AG09319 (cell line): ENCODE measurements around the gene PI16.
"Not testable (repeated sequence)": the region's sequence is repeated elsewhere in the genome, so short reads cannot be mapped to it uniquely, and the experiment has no call there.

Experiments used
- DNase-seq: peaks from one replicate; pipeline ENCODE4 v3.0.0-alpha.2; 2010; ENCODE audit warnings: low read depth; ENCODE audit errors: extremely low read depth
- CTCF ChIP-seq: IDR thresholded peaks from 2 replicates; pipeline ENCODE4 v1.5.1; 2011; ENCODE audit warnings: low read depth, mild to moderate bottlenecking, inconsistent platforms, low read length, moderate library complexity

PI16 gene

DNA sequence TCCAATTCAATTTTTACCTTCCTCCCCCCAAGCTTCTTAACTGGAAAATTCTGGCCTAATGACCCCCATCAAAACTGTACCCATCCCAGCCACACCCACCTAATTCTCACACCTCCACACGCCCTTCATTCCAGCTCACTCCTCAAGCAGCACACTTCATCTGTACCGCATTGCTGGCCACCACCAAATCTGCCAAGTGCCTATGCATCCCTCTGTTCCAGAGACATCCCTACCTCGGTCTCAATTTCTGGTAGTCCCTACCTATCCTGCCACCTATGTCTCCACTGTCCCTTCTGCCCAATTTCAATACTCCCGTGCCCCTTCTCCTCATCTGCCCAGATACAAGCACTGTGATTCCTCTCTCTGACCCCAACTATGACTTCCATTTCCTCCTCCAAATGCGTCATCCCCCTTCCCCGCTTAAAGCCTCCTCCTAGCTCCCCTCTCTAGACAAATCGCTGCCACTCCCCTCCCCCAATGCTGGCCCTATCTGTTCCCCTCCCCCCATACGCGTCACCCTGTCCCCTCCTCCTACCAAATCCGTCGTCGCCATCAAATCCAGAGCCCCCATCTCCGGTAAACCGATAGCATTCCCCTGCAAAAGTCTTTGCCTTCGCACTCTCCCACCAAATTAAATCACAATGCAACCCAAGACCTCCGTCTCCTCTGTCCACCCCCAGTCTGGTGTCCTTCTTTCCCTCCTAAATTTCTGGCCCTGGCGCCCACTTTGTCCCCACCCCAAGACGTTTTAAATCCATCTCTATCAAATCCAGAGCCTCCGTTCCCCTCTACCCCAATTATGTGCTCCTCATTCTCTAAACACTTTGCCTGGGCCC is 30.3 kb downstream of the PI16 start:
- DNase-seq: peak; percentile 35
- TF ChIP-seq CTCF: no peak

GRCh38 chr6:36985417-36985807 is 30.9 kb downstream of the PI16 start:
- no peak for TF ChIP-seq CTCF
- no peak for DNase-seq

- no peak for TF ChIP-seq CTCF
- DNase-seq: peak; percentile 79
Measured at GRCh38 chr6:36985808-36986703, 31.5 kb downstream of the PI16 start, which contains the start of gene MTCH1. Gene MTCH1 (minus strand): TSS chr6:36986196. CDS start chr6:36986173, 23 bp downstream.

DNA sequence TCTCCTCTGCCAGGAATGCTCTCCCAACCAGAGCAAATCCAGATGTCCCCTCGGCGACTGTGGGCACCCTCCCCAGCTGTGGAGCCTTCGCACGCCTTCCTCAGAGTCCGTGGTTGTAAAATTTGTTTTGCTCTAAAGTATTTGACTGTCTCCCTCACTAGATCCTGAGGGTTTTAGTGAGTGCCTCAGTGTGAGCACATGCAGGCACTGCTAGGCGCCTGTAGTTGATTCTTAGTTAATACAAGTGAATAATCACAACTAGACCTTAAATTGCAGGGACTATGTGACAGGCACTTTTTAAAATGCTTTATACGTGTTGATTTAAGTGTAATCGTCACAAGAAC is 32.1 kb downstream of the PI16 start:
- TF ChIP-seq CTCF: no peak
- DNase-seq: no peak

GRCh38 chr6:36989264-36989663 is 34.7 kb downstream of the PI16 start:
- no peak for TF ChIP-seq CTCF
- DNase-seq: no peak

- DNase-seq: not testable (repeated sequence)
Measured at GRCh38 chr6:36990401-36990800, 35.9 kb downstream of the PI16 start.

DNA sequence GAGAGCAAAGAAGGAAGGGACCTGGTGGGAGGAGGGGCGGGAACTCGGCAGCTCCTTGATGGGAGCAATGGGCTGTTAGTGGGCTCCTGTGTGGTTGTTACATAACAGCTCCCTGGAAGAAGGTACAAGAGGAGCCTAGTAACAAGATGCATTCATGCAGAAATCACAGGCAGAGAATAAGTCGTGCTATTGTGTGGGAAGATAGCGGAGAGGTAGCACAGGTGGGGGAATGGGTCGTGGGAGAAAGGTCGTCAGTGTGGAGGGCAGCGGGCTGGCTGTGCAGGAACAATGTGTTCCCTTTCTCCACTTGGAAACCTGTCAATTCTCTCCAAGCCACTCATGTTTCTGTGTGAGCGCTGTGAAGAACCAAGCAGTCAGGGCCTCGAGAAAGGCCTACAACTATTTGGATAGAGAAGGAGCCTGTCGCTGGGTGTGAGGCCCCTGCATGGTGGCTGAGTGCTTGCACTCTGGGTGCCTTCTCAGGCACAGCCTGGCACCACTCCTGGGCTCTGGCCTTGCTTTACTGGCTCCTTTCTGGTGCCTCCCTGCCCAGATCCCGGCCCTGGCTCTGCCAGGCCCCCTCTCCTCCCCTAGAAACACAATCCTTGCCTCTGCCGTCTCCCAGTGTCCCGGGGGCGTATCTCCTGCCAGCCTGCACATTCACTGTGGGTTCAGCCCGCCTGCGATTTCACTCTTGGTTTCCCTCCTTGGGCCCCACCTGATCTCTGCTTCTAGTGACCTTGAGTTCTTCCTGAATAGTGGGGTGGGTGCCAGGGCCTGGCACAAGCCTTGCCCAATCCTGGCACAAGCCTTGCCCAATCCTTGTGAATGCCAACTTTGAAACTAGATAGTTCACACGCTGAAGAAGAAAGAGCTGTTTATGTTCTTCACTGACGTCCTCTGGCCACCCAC is 43.5 kb downstream of the PI16 start:
- no peak for TF ChIP-seq CTCF
- DNase-seq: no peak
